Right atrium auricular region (tissue), 2 donors: ENCODE data around the gene EXOC7. TPM values are rescaled to one million over a fixed set of nuclear protein-coding genes. Genes with fewer than 3 reads are reported as not detected.
"Not testable (repeated sequence)": the region's sequence is repeated elsewhere in the genome, so short reads cannot be mapped to it uniquely, and the experiment has no call there.

Experiments used
- DNase-seq: peaks from one replicate; pipeline ENCODE4 v3.0.0-alpha.2; 2019; ENCODE audit warnings: low spot score
- H3K27ac ChIP-seq, 2 donors: fragments of 200-600 bp; sonication (generic); 1 replicate in 1 of 2; 2 replicates in 1 of 2; pipeline ENCODE4 v1.5.1; 2016 to 2019
- H3K27me3 ChIP-seq, 2 donors: fragments of 200-600 bp; sonication (generic); one replicate each; pipeline versions ENCODE4 v1.5.1 to v1.6.0; 2017 to 2019
- H3K36me3 ChIP-seq: fragments of 200-600 bp; sonication (generic); one replicate; pipeline ENCODE4 v1.5.1; 2016
- H3K4me1 ChIP-seq, 2 donors: fragments of 200-600 bp; sonication (generic); one replicate each; pipeline versions ENCODE4 v1.5.1 to v1.6.0; 2017 to 2019
- H3K4me3 ChIP-seq, 2 donors: fragments of 200-600 bp; sonication (generic); 1 replicate in 1 of 2; 2 replicates in 1 of 2; pipeline ENCODE4 v1.5.1; 2017 to 2019; ENCODE audit warnings: mild to moderate bottlenecking in 1 of 2, moderate library complexity in 1 of 2
- H3K9me3 ChIP-seq, 2 donors: fragments of 200-600 bp; sonication (generic); one replicate each; pipeline ENCODE4 v1.5.1; 2019
- total RNA-seq, 2 donors: library from RNA; depleted of rRNA; stranded (reverse); fragments of >200 nt; gene quantifications; one replicate each; pipeline ENCODE4 v1.1.0, GENCODE V29; 2016
- TF ChIP-seq, protein P1 (sequence below), 2 donors: fragments of 200-600 bp; sonication (generic); IDR thresholded peaks; one replicate each; pipeline ENCODE4 v1.5.1; 2019; ENCODE audit warnings: antibody characterized with exemption in 2 of 2

Gene EXOC7
- total RNA-seq, 2 donors from 2014 or later: 56.0 to 65.3 TPM

DNA sequence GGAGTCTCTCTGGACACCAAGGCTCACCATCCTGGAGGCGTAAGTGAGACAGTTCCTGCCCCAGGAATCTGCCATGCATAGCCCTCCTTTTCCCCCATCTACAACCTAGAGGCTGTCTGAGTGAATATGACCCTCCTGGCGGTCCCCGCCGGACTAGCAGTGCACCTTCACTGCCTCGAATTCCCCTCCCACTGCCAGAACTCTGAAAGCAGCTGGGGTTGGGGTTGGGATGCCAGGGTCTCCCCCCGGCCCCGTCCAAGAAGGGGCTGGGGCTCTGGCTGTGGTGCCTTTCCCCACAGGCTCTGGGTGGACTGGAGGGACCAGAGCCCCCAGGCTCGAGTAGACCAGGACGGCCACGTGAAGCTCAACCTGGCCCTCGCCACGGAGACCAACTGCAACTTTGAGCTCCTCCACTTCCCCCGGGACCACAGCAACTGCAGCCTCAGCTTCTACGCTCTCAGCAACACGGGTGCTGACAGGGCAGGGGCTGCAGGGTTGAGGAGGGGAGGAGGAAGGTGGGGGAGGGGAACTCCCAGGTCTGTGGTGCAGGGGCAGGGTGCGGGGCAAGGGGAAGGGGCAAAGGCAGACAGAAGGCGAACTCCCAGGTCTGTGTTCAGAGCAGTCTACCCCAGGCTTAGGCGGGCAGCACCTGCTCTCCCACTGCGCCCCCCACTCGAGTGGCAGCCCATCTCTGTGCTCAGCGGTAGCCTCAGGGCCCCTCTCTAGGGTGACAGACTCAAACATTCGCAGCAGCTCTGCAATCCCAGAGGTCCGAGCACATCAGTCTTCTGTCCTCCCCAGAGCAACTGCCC lies 23.4 kb downstream of the EXOC7 start:
- H3K27me3 ChIP-seq: peaks cover 19 to 30% of the 10 kb centered on the region in 2 donors

DNA sequence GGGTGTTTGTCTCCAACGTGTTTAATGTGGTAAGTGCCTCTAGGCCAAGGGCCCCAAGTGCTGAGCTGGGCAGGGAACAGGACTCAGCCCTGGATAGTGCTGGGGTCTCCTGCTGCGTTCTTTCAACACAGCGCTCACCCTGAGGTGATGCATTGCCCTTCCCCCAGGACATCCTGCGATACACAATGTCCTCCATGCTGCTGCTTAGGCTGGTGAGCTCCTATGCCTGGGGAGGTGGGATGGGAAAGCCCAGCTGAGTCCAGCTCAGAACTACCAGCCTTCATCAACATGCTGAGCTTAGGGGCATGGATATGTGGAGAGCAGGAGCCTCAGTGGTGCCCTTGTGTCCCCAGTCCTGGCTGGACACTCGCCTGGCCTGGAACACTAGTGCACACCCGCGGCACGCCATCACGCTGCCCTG lies 24.0 kb downstream of the EXOC7 start:
- Histone ChIP-seq H3K27ac (no peak overlapping the region), H3K4me3 (no peak overlapping the region), H3K27me3 (peaks cover 25 to 36% of the 10 kb centered on the region in 2 donors), H3K4me1 (peaks cover 0 to 43% of the 10 kb centered on the region in 2 donors), H3K36me3 (peaks cover 15% of the 10 kb centered on the region), H3K9me3 (no peaks in the 10 kb centered on the region)
- TF ChIP-seq, protein P1, sequence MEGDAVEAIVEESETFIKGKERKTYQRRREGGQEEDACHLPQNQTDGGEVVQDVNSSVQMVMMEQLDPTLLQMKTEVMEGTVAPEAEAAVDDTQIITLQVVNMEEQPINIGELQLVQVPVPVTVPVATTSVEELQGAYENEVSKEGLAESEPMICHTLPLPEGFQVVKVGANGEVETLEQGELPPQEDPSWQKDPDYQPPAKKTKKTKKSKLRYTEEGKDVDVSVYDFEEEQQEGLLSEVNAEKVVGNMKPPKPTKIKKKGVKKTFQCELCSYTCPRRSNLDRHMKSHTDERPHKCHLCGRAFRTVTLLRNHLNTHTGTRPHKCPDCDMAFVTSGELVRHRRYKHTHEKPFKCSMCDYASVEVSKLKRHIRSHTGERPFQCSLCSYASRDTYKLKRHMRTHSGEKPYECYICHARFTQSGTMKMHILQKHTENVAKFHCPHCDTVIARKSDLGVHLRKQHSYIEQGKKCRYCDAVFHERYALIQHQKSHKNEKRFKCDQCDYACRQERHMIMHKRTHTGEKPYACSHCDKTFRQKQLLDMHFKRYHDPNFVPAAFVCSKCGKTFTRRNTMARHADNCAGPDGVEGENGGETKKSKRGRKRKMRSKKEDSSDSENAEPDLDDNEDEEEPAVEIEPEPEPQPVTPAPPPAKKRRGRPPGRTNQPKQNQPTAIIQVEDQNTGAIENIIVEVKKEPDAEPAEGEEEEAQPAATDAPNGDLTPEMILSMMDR (IDR thresholded peaks at IDR 0.05): no peak
- no peak for DNase-seq

More for the DNA sequence above, 23.4 kb downstream of the EXOC7 start:
- no peak overlapping the region for H3K4me3 ChIP-seq
- TF ChIP-seq, protein P1 (IDR thresholded peaks at IDR 0.05): no peak
- peaks cover 0 to 37% of the 10 kb centered on the region in 2 donors for H3K4me1 ChIP-seq
- no peak overlapping the region for H3K27ac ChIP-seq
- DNase-seq: no peak
- peaks cover 21% of the 10 kb centered on the region for H3K36me3 ChIP-seq
- H3K9me3 ChIP-seq: no peaks in the 10 kb centered on the region

DNA sequence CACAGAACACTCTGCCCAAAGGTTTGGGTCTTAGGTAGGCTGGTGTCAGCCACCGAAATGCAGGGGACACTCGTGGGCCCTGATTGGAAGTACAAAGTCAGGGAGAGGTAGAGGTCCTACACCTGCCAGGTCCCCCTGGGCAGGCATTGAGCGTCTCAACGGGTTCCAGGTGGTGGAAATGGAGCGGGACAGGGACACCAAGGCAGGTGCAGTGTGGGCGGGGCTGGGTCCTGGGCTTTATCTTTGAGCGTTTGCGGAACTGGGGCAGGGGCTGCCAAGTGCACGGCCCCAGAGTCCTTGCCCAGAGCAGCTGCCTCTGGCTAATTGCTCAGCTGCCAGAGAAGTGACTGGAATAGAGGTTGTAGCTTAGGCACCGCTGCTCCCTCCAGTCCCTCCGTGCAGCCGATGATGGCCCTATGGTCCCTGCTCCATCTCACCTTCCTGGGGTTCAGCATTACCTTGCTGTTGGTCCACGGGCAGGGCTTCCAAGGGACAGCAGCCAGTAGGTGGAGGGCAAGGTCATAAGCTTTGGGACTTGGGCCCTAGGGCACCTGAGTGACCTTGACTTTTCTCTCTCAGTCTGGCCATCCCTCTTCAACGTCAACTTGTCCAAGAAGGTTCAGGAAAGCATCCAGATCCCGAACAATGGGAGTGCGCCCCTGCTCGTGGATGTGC lies 24.6 kb downstream of the EXOC7 start, which contains the start of gene ZACN:
Gene ZACN, plus strand, starts transcription at position 323 of the 675 bp plus-strand sequence. Its CDS starts 83 bp downstream, at position 406.
- Histone ChIP-seq H3K9me3 (no peaks in the 10 kb centered on the region), H3K36me3 (peaks cover 9% of the 10 kb centered on the region), H3K27me3 (peaks cover 30 to 41% of the 10 kb centered on the region in 2 donors), H3K4me1 (peaks cover 0 to 49% of the 10 kb centered on the region in 2 donors), H3K27ac (no peak within 1 kb of the TSS), H3K4me3 (no peak within 1 kb of the TSS)
- DNase-seq: no peak
- TF ChIP-seq, protein P1 (IDR thresholded peaks at IDR 0.05): no peak

DNA sequence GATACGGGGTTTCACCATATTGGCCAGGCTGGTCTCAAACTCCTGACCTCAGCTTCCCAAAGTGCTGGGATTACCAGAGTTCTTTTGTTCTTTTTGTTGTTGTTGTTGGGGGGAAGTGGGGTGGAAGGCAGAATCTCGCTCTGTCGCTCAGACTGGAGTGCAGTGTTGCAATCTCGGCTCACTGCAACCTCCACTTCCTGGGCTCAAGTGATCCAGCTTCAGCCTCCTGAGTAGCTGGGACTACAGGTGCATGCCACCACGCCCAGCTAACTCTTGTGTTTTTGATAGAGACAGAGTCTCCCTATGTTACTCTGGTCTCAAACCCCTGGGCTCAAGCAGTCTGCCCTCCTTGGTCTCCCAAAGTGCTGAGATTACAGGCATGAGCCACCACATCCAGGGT lies 25.2 kb downstream of the EXOC7 start:
- H3K27ac ChIP-seq, H3K4me3 ChIP-seq, H3K36me3 ChIP-seq, DNase-seq, H3K9me3 ChIP-seq: not testable (repeated sequence)
- Histone ChIP-seq H3K27me3 (peaks cover 31 to 46% of the 10 kb centered on the region in 2 donors), H3K4me1 (peaks cover 0 to 50% of the 10 kb centered on the region in 2 donors)

DNA sequence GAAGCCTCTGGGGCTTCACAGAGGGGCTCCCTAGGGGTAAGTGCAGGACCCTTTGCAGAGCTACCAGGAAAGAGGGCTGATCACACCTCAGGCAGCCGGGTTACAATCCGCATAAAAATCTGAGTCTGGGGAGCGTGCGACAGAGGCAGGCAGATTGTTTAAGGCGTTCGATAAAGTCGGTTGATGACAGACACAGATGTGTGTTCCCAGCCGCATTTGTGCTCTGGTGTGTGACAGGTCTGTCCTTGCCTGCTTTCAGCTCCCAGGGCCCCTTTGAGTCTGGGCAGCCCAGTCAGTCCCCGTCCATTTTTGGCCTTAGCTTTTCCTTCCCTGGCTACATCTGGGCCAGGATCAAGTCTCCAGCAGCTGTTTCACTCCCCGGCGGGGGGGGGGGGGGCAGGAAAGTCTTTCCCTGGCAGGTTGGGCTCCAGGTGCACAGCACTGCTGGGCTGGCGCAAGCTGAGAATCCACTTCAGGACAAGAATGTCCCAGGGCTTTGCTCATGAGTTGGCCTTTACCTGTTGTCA lies 25.9 kb downstream of the EXOC7 start:
- H3K4me3 ChIP-seq: no peak overlapping the region
- no peaks in the 10 kb centered on the region for H3K9me3 ChIP-seq
- TF ChIP-seq, protein P1 (IDR thresholded peaks at IDR 0.05): no peak
- no peak for DNase-seq
- H3K27ac ChIP-seq: no peak overlapping the region
- peaks cover 31 to 46% of the 10 kb centered on the region in 2 donors for H3K27me3 ChIP-seq
- H3K36me3 ChIP-seq: no peaks in the 10 kb centered on the region
- H3K4me1 ChIP-seq: peaks cover 0 to 55% of the 10 kb centered on the region in 2 donors
